C4-2B (cell line): ENCODE measurements around the gene RHOD.

Experiments
- ZFX ChIP-seq: fragments of 450-650 bp; IDR thresholded peaks from 2 replicates; pipeline ENCODE4 v1.6.1; 2017
- TF ChIP-seq, protein P1 (sequence below): fragments of 450-650 bp; conservative IDR thresholded peaks from 2 replicates; pipeline ENCODE4 v1.5.1; 2017; ENCODE audit warnings: mild to moderate bottlenecking

DNA sequence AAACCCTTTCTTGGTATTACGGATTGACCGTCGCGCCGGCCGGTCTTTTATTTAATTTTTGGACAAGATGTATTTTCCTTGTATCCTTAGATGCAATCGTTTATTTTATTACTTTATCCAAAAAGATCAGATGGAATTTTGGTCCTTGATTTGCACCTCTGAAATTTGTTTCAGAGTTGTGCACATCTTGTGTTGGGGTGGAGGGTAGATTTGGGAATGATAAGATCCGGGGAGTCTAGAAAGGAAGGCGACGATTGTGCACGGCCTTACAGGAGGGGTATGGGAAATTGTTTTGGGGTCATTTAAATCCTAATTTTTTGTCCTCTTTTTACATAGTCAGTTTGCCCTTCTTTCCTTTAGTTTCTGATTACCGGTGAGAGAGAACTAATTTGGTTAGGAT lies 63.8 kb downstream of the RHOD start:
- TF ChIP-seq, protein P1, sequence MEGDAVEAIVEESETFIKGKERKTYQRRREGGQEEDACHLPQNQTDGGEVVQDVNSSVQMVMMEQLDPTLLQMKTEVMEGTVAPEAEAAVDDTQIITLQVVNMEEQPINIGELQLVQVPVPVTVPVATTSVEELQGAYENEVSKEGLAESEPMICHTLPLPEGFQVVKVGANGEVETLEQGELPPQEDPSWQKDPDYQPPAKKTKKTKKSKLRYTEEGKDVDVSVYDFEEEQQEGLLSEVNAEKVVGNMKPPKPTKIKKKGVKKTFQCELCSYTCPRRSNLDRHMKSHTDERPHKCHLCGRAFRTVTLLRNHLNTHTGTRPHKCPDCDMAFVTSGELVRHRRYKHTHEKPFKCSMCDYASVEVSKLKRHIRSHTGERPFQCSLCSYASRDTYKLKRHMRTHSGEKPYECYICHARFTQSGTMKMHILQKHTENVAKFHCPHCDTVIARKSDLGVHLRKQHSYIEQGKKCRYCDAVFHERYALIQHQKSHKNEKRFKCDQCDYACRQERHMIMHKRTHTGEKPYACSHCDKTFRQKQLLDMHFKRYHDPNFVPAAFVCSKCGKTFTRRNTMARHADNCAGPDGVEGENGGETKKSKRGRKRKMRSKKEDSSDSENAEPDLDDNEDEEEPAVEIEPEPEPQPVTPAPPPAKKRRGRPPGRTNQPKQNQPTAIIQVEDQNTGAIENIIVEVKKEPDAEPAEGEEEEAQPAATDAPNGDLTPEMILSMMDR: no peak
- no peak for TF ChIP-seq ZFX
